H1 (cell line): ENCODE data around the gene ELOA. TPM values are rescaled to one million over a fixed set of nuclear protein-coding genes. Genes with fewer than 3 reads are reported as not detected.

Experiments used
- CTCF ChIA-PET: fragments of 300-600 bp; sonication (Branson Sonifier 250); formaldehyde crosslinking; loops from one replicate; lab custom pipeline; 2021; ENCODE audit not compliant: partially characterized antibody; lab: Charles Lee
- POLR2A ChIA-PET: fragments of 300-600 bp; sonication (Branson Sonifier 250); formaldehyde crosslinking; loops from one replicate; lab custom pipeline; 2021; ENCODE audit warnings: inconsistent platforms; ENCODE audit not compliant: partially characterized antibody; lab: Charles Lee
- DNase-seq, 2 experiments: peaks; one replicate each; pipeline versions ENCODE4 v3.0.0 to v3.0.0-alpha.2; 2010 to 2022; ENCODE audit warnings: low spot score in 2 of 2, low read depth in 1 of 2, mixed read lengths in 1 of 2
- FAIRE-seq: peaks from 2 replicates; lab custom pipeline; 2011; peaks lifted over from hg19 to GRCh38; lab: Jason Lieb, UNC
- H2AFZ ChIP-seq: 2 replicates; pipeline ENCODE4 v1.8.1; 2012; ENCODE audit warnings: low read length, inconsistent platforms
- H2AK5ac ChIP-seq: 2 replicates; pipeline ENCODE4 v1.6.1; 2013; ENCODE audit warnings: low read depth, low read length
- H2BK120ac ChIP-seq: replicated peaks from 2 replicates; pipeline ENCODE3; 2013; ENCODE audit warnings: low read depth, low read length, inconsistent platforms
- H2BK12ac ChIP-seq: 2 replicates; pipeline ENCODE4 v1.6.1; 2013; ENCODE audit warnings: low read depth, low read length
- H2BK15ac ChIP-seq: 2 replicates; pipeline ENCODE4 v1.6.1; 2013; ENCODE audit warnings: low read length
- H2BK20ac ChIP-seq: 2 replicates; pipeline ENCODE4 v1.6.1; 2013; ENCODE audit warnings: low read length
- H2BK5ac ChIP-seq: 2 replicates; pipeline ENCODE4 v1.6.1; 2013; ENCODE audit warnings: low read depth, low read length
- H3K14ac ChIP-seq: 2 replicates; pipeline ENCODE4 v1.6.1; 2013; ENCODE audit warnings: inconsistent platforms; ENCODE audit not compliant: insufficient read length
- H3K18ac ChIP-seq: 2 replicates; pipeline ENCODE4 v1.6.1; 2013; ENCODE audit warnings: low read length; ENCODE audit errors: extremely low read depth
- H3K23ac ChIP-seq: 2 replicates; pipeline ENCODE4 v1.6.1; 2013; ENCODE audit warnings: inconsistent platforms; ENCODE audit not compliant: insufficient read length
- H3K23me2 ChIP-seq: 2 replicates; pipeline ENCODE4 v1.6.1; 2013; ENCODE audit warnings: low read depth, low read length
- H3K27ac ChIP-seq: 2 replicates; pipeline ENCODE4 v1.6.1; 2011; ENCODE audit warnings: low read depth, low read length, inconsistent platforms
- H3K27me3 ChIP-seq, 4 experiments: replicated peaks in 1 of 4; 1 replicate in 1 of 4; 2 replicates in 3 of 4; pipeline versions ENCODE4 v1.6.1 to v1.8.1; 2011 to 2013; ENCODE audit warnings: low read length in 3 of 4, mild to moderate bottlenecking in 3 of 4, inconsistent platforms in 2 of 4, mixed read lengths in 2 of 4, moderate library complexity in 1 of 4; ENCODE audit not compliant: control insufficient read depth in 3 of 4, insufficient read depth in 3 of 4; ENCODE audit errors: extremely low read depth in 1 of 4
- H3K36me3 ChIP-seq, 4 experiments: 2 replicates each; pipeline versions ENCODE4 v1.6.1 to v1.8.1; 2011 to 2013; ENCODE audit warnings: mild to moderate bottlenecking in 4 of 4, low read length in 3 of 4, moderate library complexity in 2 of 4, control low read depth in 1 of 4, inconsistent platforms in 1 of 4; ENCODE audit not compliant: insufficient read depth in 4 of 4, control insufficient read depth in 2 of 4
- H3K4ac ChIP-seq: replicated peaks from 2 replicates; pipeline ENCODE3; 2013; ENCODE audit warnings: low read length, low read depth, mixed read lengths, inconsistent platforms; ENCODE audit not compliant: insufficient read length
- H3K4me1 ChIP-seq, 4 experiments: replicated peaks in 1 of 4; 1 replicate in 1 of 4; 2 replicates in 3 of 4; pipeline versions ENCODE4 v1.6.1 to v1.8.1; 2011 to 2013; ENCODE audit warnings: low read length in 3 of 4, inconsistent platforms in 2 of 4, mixed read lengths in 1 of 4; ENCODE audit not compliant: insufficient read depth in 4 of 4, control insufficient read depth in 3 of 4
- H3K4me2 ChIP-seq, 2 experiments: 2 replicates each; pipeline versions ENCODE4 v1.6.1 to v1.8.1; 2011 to 2013; ENCODE audit warnings: low read depth in 2 of 2, low read length in 2 of 2, control low read depth in 1 of 2, inconsistent platforms in 1 of 2, mild to moderate bottlenecking in 1 of 2; ENCODE audit not compliant: insufficient read depth in 1 of 2
- H3K4me3 ChIP-seq, 4 experiments: fragments of 200-600, 300-600 bp in 1 of 4; sonication (generic), shearing (Covaris generic), sonication (Bioruptor Twin) in 1 of 4; 2 replicates each; pipeline versions ENCODE4 v1.5.1 to v1.8.1; 2011 to 2016; ENCODE audit warnings: low read length in 4 of 4, low read depth in 3 of 4, control low read depth in 2 of 4, inconsistent platforms in 2 of 4, mild to moderate bottlenecking in 2 of 4, mixed read lengths in 1 of 4, moderate library complexity in 1 of 4; ENCODE audit not compliant: insufficient read depth in 2 of 4; ENCODE audit errors: extremely low read depth in 1 of 4
- H3K56ac ChIP-seq: replicated peaks from 2 replicates; pipeline ENCODE3; 2013; ENCODE audit warnings: low read depth, mild to moderate bottlenecking, mixed read lengths, low read length, inconsistent platforms; ENCODE audit not compliant: insufficient read length
- H3K79me1 ChIP-seq: 2 replicates; pipeline ENCODE4 v1.6.1; 2013; ENCODE audit warnings: low read depth, low read length, control low read depth
- H3K79me2 ChIP-seq, 2 experiments: 2 replicates each; pipeline versions ENCODE4 v1.6.1 to v1.8.1; 2012 to 2013; ENCODE audit warnings: low read length in 2 of 2, mild to moderate bottlenecking in 2 of 2, inconsistent platforms in 1 of 2; ENCODE audit not compliant: insufficient read depth in 2 of 2, control insufficient read depth in 1 of 2
- H3K9ac ChIP-seq, 4 experiments: replicated peaks in 1 of 4; 1 replicate in 1 of 4; 2 replicates in 3 of 4; pipeline versions ENCODE4 v1.6.1 to v1.8.1; 2011 to 2013; ENCODE audit warnings: low read depth in 3 of 4, low read length in 3 of 4, control low read depth in 2 of 4, mild to moderate bottlenecking in 2 of 4, moderate library complexity in 2 of 4, inconsistent platforms in 1 of 4; ENCODE audit errors: extremely low read depth in 1 of 4
- H3K9me3 ChIP-seq, 2 experiments: 2 replicates each; pipeline versions ENCODE4 v1.6.1 to v1.8.1; 2012 to 2013; ENCODE audit warnings: mild to moderate bottlenecking in 2 of 2, moderate library complexity in 2 of 2, control low read depth in 1 of 2, inconsistent platforms in 1 of 2, low read depth in 1 of 2, low read length in 1 of 2, mixed read lengths in 1 of 2; ENCODE audit not compliant: insufficient read depth in 2 of 2
- H4K20me1 ChIP-seq, 2 experiments: replicated peaks in 1 of 2; 2 replicates each; pipeline versions ENCODE3 to v1.8.1; 2011 to 2013; ENCODE audit warnings: inconsistent platforms in 2 of 2, low read length in 2 of 2, mild to moderate bottlenecking in 1 of 2; ENCODE audit not compliant: insufficient read depth in 2 of 2, control insufficient read depth in 1 of 2
- H4K5ac ChIP-seq: 2 replicates; pipeline ENCODE4 v1.6.1; 2013; ENCODE audit warnings: low read length, low read depth, mixed read lengths, inconsistent platforms; ENCODE audit not compliant: insufficient read length
- H4K8ac ChIP-seq: 2 replicates; pipeline ENCODE4 v1.8.0; 2013; ENCODE audit warnings: mild to moderate bottlenecking, moderate library complexity, low read length, inconsistent platforms; ENCODE audit not compliant: insufficient read depth; ENCODE audit errors: extremely low read depth
- H4K91ac ChIP-seq: replicated peaks from 2 replicates; pipeline ENCODE3; 2013; ENCODE audit warnings: low read length, mixed read lengths, inconsistent platforms; ENCODE audit not compliant: insufficient read length
- ASH2L ChIP-seq: fragments of 200-600, 300-600 bp; sonication (generic); IDR thresholded peaks from one replicate; pipeline ENCODE4 v1.7.1; 2017; ENCODE audit warnings: low read length
- CBX8 ChIP-seq: fragments of 300-800, 300-1000 bp; sonication (generic); IDR thresholded peaks from 2 replicates; pipeline ENCODE4 v1.7.1; 2016; ENCODE audit warnings: low read depth, low read length, borderline replicate concordance
- CREB1 ChIP-seq: IDR thresholded peaks from 2 replicates; pipeline ENCODE4 v1.6.1; 2012; ENCODE audit warnings: inconsistent platforms
- EP300 ChIP-seq, 2 experiments: IDR thresholded peaks; 1 replicate in 1 of 2; 2 replicates in 1 of 2; pipeline ENCODE4 v1.6.1; 2011 to 2012; ENCODE audit warnings: low read depth in 2 of 2, low read length in 2 of 2, mild to moderate bottlenecking in 2 of 2, borderline replicate concordance in 1 of 2, inconsistent platforms in 1 of 2, moderate library complexity in 1 of 2
- JUND ChIP-seq: IDR thresholded peaks from 2 replicates; pipeline ENCODE4 v1.6.1; 2011; ENCODE audit warnings: mild to moderate bottlenecking, improper control_type of control experiment, low read length
- POLR2A ChIP-seq, 2 experiments: IDR thresholded peaks; 1 replicate in 1 of 2; 2 replicates in 1 of 2; pipeline ENCODE4 v1.6.1; 2011; ENCODE audit warnings: low read depth in 2 of 2, low read length in 2 of 2, mild to moderate bottlenecking in 2 of 2; ENCODE audit errors: control extremely low read depth in 1 of 2
- POLR2AphosphoS5 ChIP-seq: IDR thresholded peaks from 2 replicates; pipeline ENCODE4 v1.6.1; 2011; ENCODE audit warnings: low read depth, low read length
- WGBS, 2 experiments: shearing (Covaris generic) in 1 of 2; methylation state at CpG; one replicate each; pipeline versions ENCODE4 v1.1.6 to v1.1.7; 2013 to 2015; ENCODE audit warnings: low lambda C conversion rate in 2 of 2, mixed read lengths in 2 of 2, inconsistent platforms in 1 of 2, low coverage in 1 of 2, missing lambda C conversion rate in 1 of 2; ENCODE audit not compliant: insufficient replicate concordance in 2 of 2, insufficient coverage in 1 of 2, insufficient read length in 1 of 2; ENCODE audit errors: extremely low coverage in 1 of 2, missing lambda C conversion rate in 1 of 2; 5-methylcytosine and 5-hydroxymethylcytosine counted together
- polyA plus RNA-seq, 7 experiments: library from polyadenylated mRNA; depleted of rRNA in 3 of 7; stranded (reverse) in 5 of 7; unstranded in 2 of 7; fragments of >200 nt in 5 of 7; fragments of 200-250 nt in 2 of 7; gene quantifications; 1 replicate in 5 of 7; 2 replicates in 1 of 7; 4 replicates in 1 of 7; pipeline versions ENCODE4 v1.2.1 to v1.2.3, GENCODE V29; 2011 to 2013; ENCODE audit warnings: missing spikeins in 2 of 7, mixed read lengths in 2 of 7
- total RNA-seq: library from RNA; stranded (reverse); fragmentation: NEBNext Ultra II Directional; extraction: Animal tissue kit (Norgen Biotek cat#: 25700); gene quantifications from 2 replicates; pipeline ENCODE4 v1.2.1, GENCODE V29; 2021
- TF ChIP-seq, protein P1 (sequence below): IDR thresholded peaks from 2 replicates; pipeline ENCODE4 v1.6.1; 2011; ENCODE audit warnings: low read depth, mild to moderate bottlenecking, low read length; ENCODE audit not compliant: insufficient read depth
- TF ChIP-seq, protein P2 (sequence below): IDR thresholded peaks from 2 replicates; pipeline ENCODE4 v1.6.1; 2011; ENCODE audit warnings: low read length, improper control_type of control experiment

ELOA gene
- total and polyA plus RNA-seq, 2 of the 8 experiments (the other 6 are each of a cell fraction or from before 2014, with no cell fraction given) = 15.7 to 61.1 TPM

DNA sequence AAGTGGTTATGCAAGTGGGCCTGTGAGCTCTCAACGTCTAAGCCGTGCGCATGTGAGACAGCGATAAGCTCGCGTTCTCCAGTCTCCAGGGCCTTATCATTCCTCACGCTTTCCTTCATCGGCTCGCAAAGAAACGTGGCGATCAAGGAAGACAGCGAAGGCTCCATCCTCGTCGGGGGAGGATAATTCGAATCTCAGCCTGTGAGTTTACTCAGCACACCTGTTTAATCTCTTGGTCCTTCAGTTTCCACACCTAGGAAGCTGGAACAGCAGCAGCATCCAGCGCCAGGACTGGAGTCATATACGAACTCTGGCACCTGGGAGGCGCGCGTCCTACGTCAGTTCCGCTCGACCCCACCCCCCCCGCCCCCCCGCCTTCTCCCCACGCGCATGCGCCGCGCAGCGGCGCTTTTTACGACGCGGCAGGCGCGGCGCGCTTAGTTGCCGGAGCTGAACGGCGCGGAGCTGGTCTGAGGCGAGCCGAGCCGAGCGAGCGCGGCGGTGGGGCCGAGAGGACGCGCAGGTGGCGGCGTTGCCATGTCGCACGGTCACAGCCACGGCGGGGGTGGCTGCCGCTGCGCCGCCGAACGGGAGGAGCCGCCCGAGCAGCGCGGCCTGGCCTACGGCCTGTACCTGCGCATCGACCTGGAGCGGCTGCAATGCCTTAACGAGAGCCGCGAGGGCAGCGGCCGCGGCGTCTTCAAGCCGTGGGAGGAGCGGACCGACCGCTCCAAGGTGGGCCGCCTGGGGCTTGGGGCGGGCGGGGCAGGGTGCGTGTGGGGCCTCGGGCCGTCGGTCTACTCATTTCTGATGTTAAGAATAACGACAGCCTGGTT, 34.9 kb downstream of the ELOA start, which contains the start of gene PITHD1:
Gene PITHD1 (plus strand): TSS at position 440 of the 836 bp plus-strand sequence. CDS start 98 bp downstream, at position 538.
- no peaks in the 10 kb centered on the region for H3K9me3 ChIP-seq
- H2BK120ac ChIP-seq = no peak within 1 kb of the TSS
- peaks cover 6% of the 10 kb centered on the region; the same call in 1 of the 2 replicates for H3K23me2 ChIP-seq
- no peak within 1 kb of the TSS for H3K14ac ChIP-seq
- H3K4me1 ChIP-seq = peaks cover 0 to 5% (median 3%) of the 10 kb centered on the region in 4 experiments; a peak in 3 of 7 replicates
- ChIA-PET CTCF (interaction anchor here (0.6 to 3.5 kb wide), 6 partner anchors 7 to 106 kb away, joined by 3 to 16 read pairs (median 4); partner anchors contain the start of gene LYPLA2), POLR2A (interaction anchor here (0.5 to 12.5 kb wide), 12 partner anchors 17 to 452 kb away, joined by 3 to 192 read pairs (median 3); partner anchors contain the start of genes GALE, HMGCL, LYPLA2 and RPL11)
- peak within 1 kb of the TSS; percentile 100 for H2AFZ ChIP-seq
- no peak within 1 kb of the TSS for H3K4ac ChIP-seq
- no peak within 1 kb of the TSS for H2BK12ac ChIP-seq
- WGBS, 2 experiments = 2% methylated on average over 74 of the region's 91 CpGs; no CpG with 5 or more reads in 1 of the 2 experiments
- no peak within 1 kb of the TSS for H2BK20ac ChIP-seq
- H3K18ac ChIP-seq = peak within 1 kb of the TSS; percentile 87
- no peak within 1 kb of the TSS for H2AK5ac ChIP-seq
- no peak within 1 kb of the TSS for H2BK15ac ChIP-seq
- H3K79me2 ChIP-seq = peaks cover 12 to 34% of the 10 kb centered on the region in 2 experiments
- no peak for FAIRE-seq
- no peaks in the 10 kb centered on the region for H3K27me3 ChIP-seq
- peak within 1 kb of the TSS; percentile 75 for H3K27ac ChIP-seq
- peak within 1 kb of the TSS; percentile 88 to 99 for H3K4me2 ChIP-seq
- peak within 1 kb of the TSS; percentile 83 to 99 (median 91) for H3K4me3 ChIP-seq
- peak within 1 kb of the TSS; percentile 15 for H2BK5ac ChIP-seq
- DNase-seq = peak in 1 of 2 experiments; percentile 77
- peak within 1 kb of the TSS; percentile 47 for H4K5ac ChIP-seq
- peaks cover 0 to 3% of the 10 kb centered on the region in 2 experiments for H4K20me1 ChIP-seq
- 0 out of 2 replicates have a peak, but pooled peaks cover 4% of the 10 kb centered on the region for H3K79me1 ChIP-seq
- H4K91ac ChIP-seq = peak within 1 kb of the TSS; percentile 5
- peak within 1 kb of the TSS; percentile 87 for H4K8ac ChIP-seq
- peaks cover 0 to 12% (median 4%) of the 10 kb centered on the region in 4 experiments; a peak in 3 of 8 replicates for H3K36me3 ChIP-seq
- no peak within 1 kb of the TSS for H3K23ac ChIP-seq
- H3K9ac ChIP-seq = peak within 1 kb of the TSS; percentile 68 to 98 (median 94)
- peak within 1 kb of the TSS; percentile 84 for H3K56ac ChIP-seq
- TF ChIP-seq JUND = no peak
- TF ChIP-seq ASH2L = peak; percentile 85
- peak in 1 of 2 experiments; percentile 79; a peak in 2 of 3 replicates for TF ChIP-seq POLR2A (IDR thresholded peaks at IDR 0.05; ENCODE audit: control extremely low read depth in 1 of 2, low read depth in 2 of 2, low read length in 2 of 2)
- TF ChIP-seq, protein P1, sequence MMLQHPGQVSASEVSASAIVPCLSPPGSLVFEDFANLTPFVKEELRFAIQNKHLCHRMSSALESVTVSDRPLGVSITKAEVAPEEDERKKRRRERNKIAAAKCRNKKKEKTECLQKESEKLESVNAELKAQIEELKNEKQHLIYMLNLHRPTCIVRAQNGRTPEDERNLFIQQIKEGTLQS = peak; percentile 66; the same call in 1 of the 2 replicates
- peak; percentile 91 for TF ChIP-seq POLR2AphosphoS5
- TF ChIP-seq, protein P2, sequence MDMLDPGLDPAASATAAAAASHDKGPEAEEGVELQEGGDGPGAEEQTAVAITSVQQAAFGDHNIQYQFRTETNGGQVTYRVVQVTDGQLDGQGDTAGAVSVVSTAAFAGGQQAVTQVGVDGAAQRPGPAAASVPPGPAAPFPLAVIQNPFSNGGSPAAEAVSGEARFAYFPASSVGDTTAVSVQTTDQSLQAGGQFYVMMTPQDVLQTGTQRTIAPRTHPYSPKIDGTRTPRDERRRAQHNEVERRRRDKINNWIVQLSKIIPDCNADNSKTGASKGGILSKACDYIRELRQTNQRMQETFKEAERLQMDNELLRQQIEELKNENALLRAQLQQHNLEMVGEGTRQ = no peak
- TF ChIP-seq CREB1 = peak; percentile 95
- no peak for TF ChIP-seq EP300 (IDR thresholded peaks at IDR 0.05; ENCODE audit: borderline replicate concordance in 1 of 2, low read depth in 2 of 2, low read length in 2 of 2)
- no peak for TF ChIP-seq CBX8
